DND-41 (cell line): ENCODE measurements around the gene BCCIP.

Experiments
- ATAC-seq: fragments of 200-7000 bp; cut with Tn5 transposase; 3 replicates; pipeline ENCODE4 v1.9.1; 2021; ENCODE audit warnings: low read depth; ENCODE audit not compliant: insufficient read depth
- DNase-seq: peaks from one replicate; pipeline ENCODE4 v3.0.0-alpha.2; 2020
- H2AFZ ChIP-seq: 2 replicates; pipeline ENCODE4 v1.6.0; 2012; ENCODE audit warnings: low read depth, low read length
- H3K27ac ChIP-seq: 2 replicates; pipeline ENCODE4 v1.5.1; 2012; ENCODE audit warnings: low read length, inconsistent platforms
- H3K27me3 ChIP-seq: fragments of 200-600 bp; sonication (generic); 2 replicates; pipeline ENCODE4 v1.6.0; 2012; ENCODE audit warnings: low read length, mild to moderate bottlenecking, inconsistent platforms; ENCODE audit not compliant: insufficient read depth, poor library complexity
- H3K36me3 ChIP-seq: 2 replicates; pipeline ENCODE4 v1.5.1; 2012; ENCODE audit warnings: low read length, inconsistent platforms; ENCODE audit not compliant: insufficient read depth
- H3K4me1 ChIP-seq: 2 replicates; pipeline ENCODE4 v1.5.1; 2012; ENCODE audit warnings: mild to moderate bottlenecking, low read length; ENCODE audit not compliant: insufficient read depth
- H3K4me2 ChIP-seq: 2 replicates; pipeline ENCODE4 v1.6.0; 2012; ENCODE audit warnings: mild to moderate bottlenecking, moderate library complexity, low read length, inconsistent platforms; ENCODE audit not compliant: insufficient read depth
- H3K4me3 ChIP-seq, 2 experiments: fragments of 200-600 bp in 1 of 2; shearing (Covaris generic) in 1 of 2; 2 replicates each; pipeline ENCODE4 v1.5.1; 2012 to 2016; ENCODE audit warnings: inconsistent platforms in 2 of 2, low read length in 2 of 2, mild to moderate bottlenecking in 2 of 2, low read depth in 1 of 2, moderate library complexity in 1 of 2
- H3K79me2 ChIP-seq: 2 replicates; pipeline ENCODE4 v1.6.0; 2012; ENCODE audit warnings: low read length, inconsistent platforms; ENCODE audit not compliant: insufficient read depth
- H3K9ac ChIP-seq: 2 replicates; pipeline ENCODE4 v1.6.0; 2012; ENCODE audit warnings: low read depth, mild to moderate bottlenecking, inconsistent platforms, low read length, moderate library complexity
- H3K9me3 ChIP-seq: 2 replicates; pipeline ENCODE4 v1.5.1; 2012; ENCODE audit warnings: low read length, moderate library complexity, mild to moderate bottlenecking, inconsistent platforms; ENCODE audit not compliant: insufficient read depth, severe bottlenecking
- H4K20me1 ChIP-seq: 2 replicates; pipeline ENCODE4 v1.6.0; 2012; ENCODE audit warnings: low read length; ENCODE audit not compliant: insufficient read depth
- CTCF ChIP-seq: IDR thresholded peaks from 2 replicates; pipeline ENCODE4 v1.5.1; 2012; ENCODE audit warnings: borderline replicate concordance, low read length, moderate library complexity, mild to moderate bottlenecking; ENCODE audit not compliant: poor library complexity, severe bottlenecking; ENCODE audit errors: extremely low read depth
- EZH2 ChIP-seq: IDR thresholded peaks from 3 replicates; pipeline ENCODE4 v1.6.1; 2012; ENCODE audit warnings: borderline replicate concordance, low read depth, mild to moderate bottlenecking, moderate library complexity, low read length, inconsistent platforms; ENCODE audit not compliant: severe bottlenecking

Gene BCCIP

GRCh38 chr10:125822878-125823662 is at the start of gene BCCIP, which contains the start of gene UROS:
Gene BCCIP (plus strand): TSS chr10:125823546. CDS start chr10:125823558, 12 bp downstream.
Gene UROS (minus strand): TSS chr10:125823258. CDS start chr10:125816499, 6,759 bp downstream.
- peak within 1 kb of the TSS; percentile 100 for H3K27ac ChIP-seq
- DNase-seq (peak; percentile 87), ATAC-seq (peak; percentile 88)
- H3K4me2 ChIP-seq = peak within 1 kb of the TSS; percentile 88
- H3K79me2 ChIP-seq = peaks cover 65% of the 10 kb centered on the region
- peak within 1 kb of the TSS; percentile 99 for H2AFZ ChIP-seq
- peak within 1 kb of the TSS; percentile 73 for H3K9ac ChIP-seq
- TF ChIP-seq EZH2 = no peak
- no peak for TF ChIP-seq CTCF
- H4K20me1 ChIP-seq = peaks cover 19% of the 10 kb centered on the region; the same call in 1 of the 2 replicates
- H3K9me3 ChIP-seq = no peaks in the 10 kb centered on the region
- H3K4me1 ChIP-seq = peaks cover 46% of the 10 kb centered on the region
- no peaks in the 10 kb centered on the region for H3K27me3 ChIP-seq
- peaks cover 32% of the 10 kb centered on the region for H3K36me3 ChIP-seq
- H3K4me3 ChIP-seq = peak within 1 kb of the TSS; percentile 92 to 95

- Histone ChIP-seq H3K27ac (no peak overlapping the region), H3K9ac (no peak overlapping the region), H3K79me2 (no peaks in the 10 kb centered on the region), H3K9me3 (no peaks in the 10 kb centered on the region), H3K4me2 (no peak overlapping the region), H3K27me3 (no peaks in the 10 kb centered on the region), H3K36me3 (peaks cover 3% of the 10 kb centered on the region; the same call in 1 of the 2 replicates), H2AFZ (no peak overlapping the region), H4K20me1 (no peaks in the 10 kb centered on the region; the same call in 1 of the 2 replicates), H3K4me3 (no peak overlapping the region), H3K4me1 (no peaks in the 10 kb centered on the region)
- ATAC-seq (no peak), DNase-seq (no peak)
- TF ChIP-seq EZH2 (no peak), CTCF (no peak)
These were observed 49.4 kb upstream of the BCCIP start for GRCh38 chr10:125773687-125774543.

- TF ChIP-seq EZH2 = no peak
- TF ChIP-seq CTCF = no peak
- no peak overlapping the region for H2AFZ ChIP-seq
These were observed 48.7 kb upstream of the BCCIP start for GRCh38 chr10:125774581-125775191.

More at GRCh38 chr10:125774581-125775191, 48.7 kb upstream of the BCCIP start:
- Histone ChIP-seq H3K79me2 (no peaks in the 10 kb centered on the region), H3K36me3 (no peaks in the 10 kb centered on the region), H3K4me2 (no peak overlapping the region), H3K27me3 (no peaks in the 10 kb centered on the region), H3K9ac (no peak overlapping the region), H3K4me3 (no peak overlapping the region), H3K4me1 (no peaks in the 10 kb centered on the region), H4K20me1 (no peaks in the 10 kb centered on the region; the same call in 1 of the 2 replicates), H3K9me3 (no peaks in the 10 kb centered on the region), H3K27ac (no peak overlapping the region)
- no peak for ATAC-seq
- DNase-seq = no peak
